ENCODE data around the gene RP2. TPM values are rescaled to one million over a fixed set of nuclear protein-coding genes. Genes with fewer than 3 reads are reported as not detected.

The RP2 gene
- total RNA-seq, 1 experiment from 2014 or later: 5.1 TPM

DNA sequence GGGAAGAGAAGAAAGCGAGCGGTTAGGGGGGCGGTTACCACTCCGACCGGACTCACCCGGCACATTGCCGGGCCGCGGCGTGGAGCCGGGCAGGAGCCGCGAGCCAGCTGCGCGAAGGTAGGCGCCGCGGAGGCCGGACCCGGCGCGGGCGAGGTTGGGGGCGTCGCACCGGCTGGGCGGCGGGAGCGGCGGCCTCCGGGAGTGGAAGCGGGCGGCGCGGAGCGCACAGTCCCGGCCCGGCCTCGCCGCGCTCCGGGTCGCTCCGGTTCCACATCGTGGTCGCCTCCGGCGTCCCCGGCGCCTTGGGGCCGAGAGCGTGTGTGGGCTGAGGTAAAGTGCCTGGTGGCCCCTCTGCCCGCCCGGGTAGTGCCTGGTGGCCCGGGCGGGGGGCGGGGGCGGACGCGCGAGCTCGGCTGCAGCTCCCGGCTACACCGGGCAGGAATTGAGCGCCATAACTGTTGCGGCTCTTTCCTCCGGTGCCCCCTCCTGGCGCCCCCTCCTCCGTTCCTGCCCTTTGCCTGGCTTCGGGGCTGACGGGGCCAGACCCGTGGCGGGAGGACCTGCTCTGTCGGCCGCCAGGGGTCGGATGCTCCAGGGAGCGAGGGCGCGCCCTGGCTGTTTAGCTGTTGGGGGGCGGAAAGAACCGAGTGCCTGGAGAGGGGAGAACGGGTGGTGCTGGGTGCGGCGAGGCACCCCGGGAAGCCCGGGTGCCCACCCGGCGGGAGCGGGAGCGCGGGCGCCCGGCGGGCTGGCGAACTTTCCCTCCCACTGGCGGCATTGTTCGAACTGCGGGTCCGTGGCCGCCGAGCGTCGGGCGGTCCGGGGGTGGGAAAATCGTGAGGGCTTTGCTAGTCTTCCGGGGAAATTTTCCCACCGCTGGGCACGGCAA, 76.0 kb downstream of the RP2 start:
- H2BK20ac ChIP-seq (ENCODE audit: low read depth, low read length, poor library complexity, severe bottlenecking): no peak overlapping the region
- H2BK5ac ChIP-seq (ENCODE audit: insufficient read length, low read length): no peak overlapping the region
- peaks cover 8% of the 10 kb centered on the region for H3K23me2 ChIP-seq (ENCODE audit: insufficient read length, low read depth, low read length, poor library complexity, severe bottlenecking)
- peak overlapping the region; percentile 44 for H2BK120ac ChIP-seq (ENCODE audit: low read depth, low read length, poor library complexity, severe bottlenecking)
- no peak overlapping the region for H3T11ph ChIP-seq (ENCODE audit: low read length)
- no peak overlapping the region for H4K91ac ChIP-seq (ENCODE audit: insufficient read length, low read depth, low read length)
- Mint-ChIP-seq H3K4me3 (peak overlapping the region; percentile 87 to 92), H3K36me3 (ENCODE audit: insufficient read depth in 1 of 3, low read depth in 3 of 3) (peaks cover 0 to 6% (median 5%) of the 10 kb centered on the region in 3 experiments; a peak in 2 of 7 replicates), H3K4me1 (peaks cover 9 to 21% of the 10 kb centered on the region in 2 experiments), H3K27me3 (ENCODE audit: low read depth) (peaks cover 4% of the 10 kb centered on the region; the same call in 1 of the 2 replicates), H3K9me3 (peaks cover 62 to 69% of the 10 kb centered on the region in 2 experiments), H3K27ac (peak overlapping the region in 1 of 3 experiments; percentile 30; a peak in 1 of 7 replicates)
- no peak overlapping the region for H2AK5ac ChIP-seq (ENCODE audit: insufficient read length, low read length)
- no peak overlapping the region for H2BK15ac ChIP-seq (ENCODE audit: low read depth, low read length)
- H3K79me2 ChIP-seq (ENCODE audit: insufficient read depth, low read length): peaks cover 9% of the 10 kb centered on the region; the same call in 1 of the 2 replicates
- peak overlapping the region; percentile 71 for H3K9ac ChIP-seq (ENCODE audit: extremely low read depth, insufficient read length, low read length)
- H3K18ac ChIP-seq (ENCODE audit: insufficient read length, low read depth, low read length): no peak overlapping the region
- peaks cover 14% of the 10 kb centered on the region for H3K9me3 ChIP-seq (ENCODE audit: control insufficient read depth, low read depth, low read length)
- H3K23ac ChIP-seq (ENCODE audit: insufficient read length, low read depth, low read length): no peak overlapping the region
- TF ChIP-seq, protein P1, sequence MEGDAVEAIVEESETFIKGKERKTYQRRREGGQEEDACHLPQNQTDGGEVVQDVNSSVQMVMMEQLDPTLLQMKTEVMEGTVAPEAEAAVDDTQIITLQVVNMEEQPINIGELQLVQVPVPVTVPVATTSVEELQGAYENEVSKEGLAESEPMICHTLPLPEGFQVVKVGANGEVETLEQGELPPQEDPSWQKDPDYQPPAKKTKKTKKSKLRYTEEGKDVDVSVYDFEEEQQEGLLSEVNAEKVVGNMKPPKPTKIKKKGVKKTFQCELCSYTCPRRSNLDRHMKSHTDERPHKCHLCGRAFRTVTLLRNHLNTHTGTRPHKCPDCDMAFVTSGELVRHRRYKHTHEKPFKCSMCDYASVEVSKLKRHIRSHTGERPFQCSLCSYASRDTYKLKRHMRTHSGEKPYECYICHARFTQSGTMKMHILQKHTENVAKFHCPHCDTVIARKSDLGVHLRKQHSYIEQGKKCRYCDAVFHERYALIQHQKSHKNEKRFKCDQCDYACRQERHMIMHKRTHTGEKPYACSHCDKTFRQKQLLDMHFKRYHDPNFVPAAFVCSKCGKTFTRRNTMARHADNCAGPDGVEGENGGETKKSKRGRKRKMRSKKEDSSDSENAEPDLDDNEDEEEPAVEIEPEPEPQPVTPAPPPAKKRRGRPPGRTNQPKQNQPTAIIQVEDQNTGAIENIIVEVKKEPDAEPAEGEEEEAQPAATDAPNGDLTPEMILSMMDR (conservative IDR thresholded peaks at IDR 0.05): peak; percentile 63
- H4K8ac ChIP-seq (replicated peaks; ENCODE audit: insufficient read length, low read depth, low read length): no peak overlapping the region
- H3K4ac ChIP-seq (ENCODE audit: low read depth, low read length): no peak overlapping the region
- H4K20me1 ChIP-seq (ENCODE audit: control insufficient read depth, insufficient read depth, insufficient read length): no peaks in the 10 kb centered on the region
- no peak overlapping the region for H3K27ac ChIP-seq (ENCODE audit: insufficient read length, low read depth, low read length)
- no peak overlapping the region for H2AFZ ChIP-seq (ENCODE audit: low read length)
- H3K4me2 ChIP-seq (ENCODE audit: insufficient read depth, insufficient read length, low read length): peak overlapping the region; percentile 97
- no peak overlapping the region for H2BK12ac ChIP-seq (ENCODE audit: insufficient read length, low read depth, low read length)
- H3K14ac ChIP-seq (ENCODE audit: insufficient read depth, low read length): no peak overlapping the region; the same call in 1 of the 2 replicates
- no CpG with 5 or more reads among the region's 109 CpGs for WGBS (ENCODE audit: extremely low coverage, insufficient read length, low lambda C conversion rate)
- H3K56ac ChIP-seq (ENCODE audit: insufficient read length, low read depth, low read length): no peak overlapping the region
- H3K79me1 ChIP-seq (ENCODE audit: insufficient read depth, low read depth, low read length, poor library complexity, severe bottlenecking): peaks cover 3% of the 10 kb centered on the region
- peak; percentile 49 for DNase-seq
- no peak overlapping the region for H4K5ac ChIP-seq (ENCODE audit: insufficient read length, low read depth, low read length)
- H3K27me3 ChIP-seq (ENCODE audit: insufficient read depth, low read length): no peaks in the 10 kb centered on the region
- H3K4me1 ChIP-seq (ENCODE audit: insufficient read depth, low read length): peaks cover 2% of the 10 kb centered on the region; the same call in 1 of the 2 replicates

Data from H9 (cell line).